H1 (cell line): ENCODE measurements around the gene MBD5. TPM values are rescaled to one million over a fixed set of nuclear protein-coding genes. Genes with fewer than 3 reads are reported as not detected.

Experiments used
- CTCF ChIA-PET: fragments of 300-600 bp; sonication (Branson Sonifier 250); formaldehyde crosslinking; loops from one replicate; lab custom pipeline; 2021; ENCODE audit not compliant: partially characterized antibody; lab: Charles Lee
- POLR2A ChIA-PET: fragments of 300-600 bp; sonication (Branson Sonifier 250); formaldehyde crosslinking; loops from one replicate; lab custom pipeline; 2021; ENCODE audit warnings: inconsistent platforms; ENCODE audit not compliant: partially characterized antibody; lab: Charles Lee
- DNase-seq, 2 experiments: peaks; one replicate each; pipeline versions ENCODE4 v3.0.0 to v3.0.0-alpha.2; 2010 to 2022; ENCODE audit warnings: low spot score in 2 of 2, low read depth in 1 of 2, mixed read lengths in 1 of 2
- FAIRE-seq: peaks from 2 replicates; lab custom pipeline; 2011; peaks lifted over from hg19 to GRCh38; lab: Jason Lieb, UNC
- H2AFZ ChIP-seq: 2 replicates; pipeline ENCODE4 v1.8.1; 2012; ENCODE audit warnings: low read length, inconsistent platforms
- H2AK5ac ChIP-seq: 2 replicates; pipeline ENCODE4 v1.6.1; 2013; ENCODE audit warnings: low read depth, low read length
- H2BK120ac ChIP-seq: replicated peaks from 2 replicates; pipeline ENCODE3; 2013; ENCODE audit warnings: low read depth, low read length, inconsistent platforms
- H2BK12ac ChIP-seq: 2 replicates; pipeline ENCODE4 v1.6.1; 2013; ENCODE audit warnings: low read depth, low read length
- H2BK15ac ChIP-seq: 2 replicates; pipeline ENCODE4 v1.6.1; 2013; ENCODE audit warnings: low read length
- H2BK20ac ChIP-seq: 2 replicates; pipeline ENCODE4 v1.6.1; 2013; ENCODE audit warnings: low read length
- H2BK5ac ChIP-seq: 2 replicates; pipeline ENCODE4 v1.6.1; 2013; ENCODE audit warnings: low read depth, low read length
- H3K14ac ChIP-seq: 2 replicates; pipeline ENCODE4 v1.6.1; 2013; ENCODE audit warnings: inconsistent platforms; ENCODE audit not compliant: insufficient read length
- H3K18ac ChIP-seq: 2 replicates; pipeline ENCODE4 v1.6.1; 2013; ENCODE audit warnings: low read length; ENCODE audit errors: extremely low read depth
- H3K23ac ChIP-seq: 2 replicates; pipeline ENCODE4 v1.6.1; 2013; ENCODE audit warnings: inconsistent platforms; ENCODE audit not compliant: insufficient read length
- H3K23me2 ChIP-seq: 2 replicates; pipeline ENCODE4 v1.6.1; 2013; ENCODE audit warnings: low read depth, low read length
- H3K27ac ChIP-seq: 2 replicates; pipeline ENCODE4 v1.6.1; 2011; ENCODE audit warnings: low read depth, low read length, inconsistent platforms
- H3K27me3 ChIP-seq, 4 experiments: replicated peaks in 1 of 4; 1 replicate in 1 of 4; 2 replicates in 3 of 4; pipeline versions ENCODE4 v1.6.1 to v1.8.1; 2011 to 2013; ENCODE audit warnings: low read length in 3 of 4, mild to moderate bottlenecking in 3 of 4, inconsistent platforms in 2 of 4, mixed read lengths in 2 of 4, moderate library complexity in 1 of 4; ENCODE audit not compliant: control insufficient read depth in 3 of 4, insufficient read depth in 3 of 4; ENCODE audit errors: extremely low read depth in 1 of 4
- H3K36me3 ChIP-seq, 4 experiments: 2 replicates each; pipeline versions ENCODE4 v1.6.1 to v1.8.1; 2011 to 2013; ENCODE audit warnings: mild to moderate bottlenecking in 4 of 4, low read length in 3 of 4, moderate library complexity in 2 of 4, control low read depth in 1 of 4, inconsistent platforms in 1 of 4; ENCODE audit not compliant: insufficient read depth in 4 of 4, control insufficient read depth in 2 of 4
- H3K4ac ChIP-seq: replicated peaks from 2 replicates; pipeline ENCODE3; 2013; ENCODE audit warnings: low read length, low read depth, mixed read lengths, inconsistent platforms; ENCODE audit not compliant: insufficient read length
- H3K4me1 ChIP-seq, 4 experiments: replicated peaks in 1 of 4; 1 replicate in 1 of 4; 2 replicates in 3 of 4; pipeline versions ENCODE4 v1.6.1 to v1.8.1; 2011 to 2013; ENCODE audit warnings: low read length in 3 of 4, inconsistent platforms in 2 of 4, mixed read lengths in 1 of 4; ENCODE audit not compliant: insufficient read depth in 4 of 4, control insufficient read depth in 3 of 4
- H3K4me2 ChIP-seq, 2 experiments: 2 replicates each; pipeline versions ENCODE4 v1.6.1 to v1.8.1; 2011 to 2013; ENCODE audit warnings: low read depth in 2 of 2, low read length in 2 of 2, control low read depth in 1 of 2, inconsistent platforms in 1 of 2, mild to moderate bottlenecking in 1 of 2; ENCODE audit not compliant: insufficient read depth in 1 of 2
- H3K4me3 ChIP-seq, 4 experiments: fragments of 200-600, 300-600 bp in 1 of 4; sonication (generic), shearing (Covaris generic), sonication (Bioruptor Twin) in 1 of 4; 2 replicates each; pipeline versions ENCODE4 v1.5.1 to v1.8.1; 2011 to 2016; ENCODE audit warnings: low read length in 4 of 4, low read depth in 3 of 4, control low read depth in 2 of 4, inconsistent platforms in 2 of 4, mild to moderate bottlenecking in 2 of 4, mixed read lengths in 1 of 4, moderate library complexity in 1 of 4; ENCODE audit not compliant: insufficient read depth in 2 of 4; ENCODE audit errors: extremely low read depth in 1 of 4
- H3K56ac ChIP-seq: replicated peaks from 2 replicates; pipeline ENCODE3; 2013; ENCODE audit warnings: low read depth, mild to moderate bottlenecking, mixed read lengths, low read length, inconsistent platforms; ENCODE audit not compliant: insufficient read length
- H3K79me1 ChIP-seq: 2 replicates; pipeline ENCODE4 v1.6.1; 2013; ENCODE audit warnings: low read depth, low read length, control low read depth
- H3K79me2 ChIP-seq, 2 experiments: 2 replicates each; pipeline versions ENCODE4 v1.6.1 to v1.8.1; 2012 to 2013; ENCODE audit warnings: low read length in 2 of 2, mild to moderate bottlenecking in 2 of 2, inconsistent platforms in 1 of 2; ENCODE audit not compliant: insufficient read depth in 2 of 2, control insufficient read depth in 1 of 2
- H3K9ac ChIP-seq, 4 experiments: replicated peaks in 1 of 4; 1 replicate in 1 of 4; 2 replicates in 3 of 4; pipeline versions ENCODE4 v1.6.1 to v1.8.1; 2011 to 2013; ENCODE audit warnings: low read depth in 3 of 4, low read length in 3 of 4, control low read depth in 2 of 4, mild to moderate bottlenecking in 2 of 4, moderate library complexity in 2 of 4, inconsistent platforms in 1 of 4; ENCODE audit errors: extremely low read depth in 1 of 4
- H3K9me3 ChIP-seq, 2 experiments: 2 replicates each; pipeline versions ENCODE4 v1.6.1 to v1.8.1; 2012 to 2013; ENCODE audit warnings: mild to moderate bottlenecking in 2 of 2, moderate library complexity in 2 of 2, control low read depth in 1 of 2, inconsistent platforms in 1 of 2, low read depth in 1 of 2, low read length in 1 of 2, mixed read lengths in 1 of 2; ENCODE audit not compliant: insufficient read depth in 2 of 2
- H4K20me1 ChIP-seq, 2 experiments: replicated peaks in 1 of 2; 2 replicates each; pipeline versions ENCODE3 to v1.8.1; 2011 to 2013; ENCODE audit warnings: inconsistent platforms in 2 of 2, low read length in 2 of 2, mild to moderate bottlenecking in 1 of 2; ENCODE audit not compliant: insufficient read depth in 2 of 2, control insufficient read depth in 1 of 2
- H4K5ac ChIP-seq: 2 replicates; pipeline ENCODE4 v1.6.1; 2013; ENCODE audit warnings: low read length, low read depth, mixed read lengths, inconsistent platforms; ENCODE audit not compliant: insufficient read length
- H4K8ac ChIP-seq: 2 replicates; pipeline ENCODE4 v1.8.0; 2013; ENCODE audit warnings: mild to moderate bottlenecking, moderate library complexity, low read length, inconsistent platforms; ENCODE audit not compliant: insufficient read depth; ENCODE audit errors: extremely low read depth
- H4K91ac ChIP-seq: replicated peaks from 2 replicates; pipeline ENCODE3; 2013; ENCODE audit warnings: low read length, mixed read lengths, inconsistent platforms; ENCODE audit not compliant: insufficient read length
- CREB1 ChIP-seq: IDR thresholded peaks from 2 replicates; pipeline ENCODE4 v1.6.1; 2012; ENCODE audit warnings: inconsistent platforms
- EZH2 ChIP-seq: fragments of 200-600 bp; sonication (generic); IDR thresholded peaks from 2 replicates; pipeline ENCODE4 v1.7.1; 2012; ENCODE audit warnings: low read depth, mild to moderate bottlenecking, moderate library complexity, low read length, inconsistent platforms; ENCODE audit not compliant: severe bottlenecking
- WGBS, 2 experiments: shearing (Covaris generic) in 1 of 2; methylation state at CpG; one replicate each; pipeline versions ENCODE4 v1.1.6 to v1.1.7; 2013 to 2015; ENCODE audit warnings: low lambda C conversion rate in 2 of 2, mixed read lengths in 2 of 2, inconsistent platforms in 1 of 2, low coverage in 1 of 2, missing lambda C conversion rate in 1 of 2; ENCODE audit not compliant: insufficient replicate concordance in 2 of 2, insufficient coverage in 1 of 2, insufficient read length in 1 of 2; ENCODE audit errors: extremely low coverage in 1 of 2, missing lambda C conversion rate in 1 of 2; 5-methylcytosine and 5-hydroxymethylcytosine counted together
- polyA plus RNA-seq, 7 experiments: library from polyadenylated mRNA; depleted of rRNA in 3 of 7; stranded (reverse) in 5 of 7; unstranded in 2 of 7; fragments of >200 nt in 5 of 7; fragments of 200-250 nt in 2 of 7; gene quantifications; 1 replicate in 5 of 7; 2 replicates in 1 of 7; 4 replicates in 1 of 7; pipeline versions ENCODE4 v1.2.1 to v1.2.3, GENCODE V29; 2011 to 2013; ENCODE audit warnings: missing spikeins in 2 of 7, mixed read lengths in 2 of 7
- total RNA-seq: library from RNA; stranded (reverse); fragmentation: NEBNext Ultra II Directional; extraction: Animal tissue kit (Norgen Biotek cat#: 25700); gene quantifications from 2 replicates; pipeline ENCODE4 v1.2.1, GENCODE V29; 2021

MBD5 gene
- total and polyA plus RNA-seq, 2 of the 8 experiments (the other 6 are each of a cell fraction or from before 2014, with no cell fraction given): 9.7 to 29.4 TPM

DNA sequence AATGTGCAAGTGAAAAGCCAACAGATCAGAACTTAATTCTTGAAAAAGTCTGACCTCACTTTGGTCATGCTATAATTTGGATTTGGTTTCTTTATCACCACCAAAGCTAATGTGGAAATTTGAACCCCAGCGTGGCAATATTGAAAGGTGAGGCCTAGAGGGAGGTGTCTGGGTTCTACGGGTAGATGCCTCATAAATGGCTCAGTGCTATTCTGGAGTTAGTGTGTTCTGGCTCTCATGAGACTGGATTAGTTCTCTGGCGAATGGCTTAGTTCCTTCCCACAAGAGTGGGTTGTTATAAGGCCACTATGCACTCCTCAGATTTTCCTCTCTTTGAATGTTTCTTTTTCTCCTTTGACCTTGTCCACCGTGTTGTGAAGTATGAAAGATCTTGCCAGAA is 22.7 kb upstream of the MBD5 start:
- H3K79me2 ChIP-seq: peaks cover 3 to 93% of the 10 kb centered on the region in 2 experiments
- H3K4me3 ChIP-seq: no peak overlapping the region
- FAIRE-seq (no peak), DNase-seq (no peak)
- no peak overlapping the region for H2BK5ac ChIP-seq
- peaks cover 0 to 7% (median 0%) of the 10 kb centered on the region in 4 experiments; a peak in 1 of 7 replicates for H3K4me1 ChIP-seq
- ChIA-PET POLR2A (interaction anchor here (0.6 kb wide), 1 partner anchor 23 kb away, joined by 3 read pairs; no protein-coding TSS in a partner anchor), CTCF (interaction anchor here (1.2 to 3.8 kb wide), 2 partner anchors 8 kb away, joined by 5 to 15 read pairs; no protein-coding TSS in a partner anchor)
- H4K20me1 ChIP-seq: no peaks in the 10 kb centered on the region
- no peaks in the 10 kb centered on the region for H3K23me2 ChIP-seq
- H4K8ac ChIP-seq: no peak overlapping the region
- H3K36me3 ChIP-seq: peaks cover 0 to 6% (median 2%) of the 10 kb centered on the region in 4 experiments; a peak in 3 of 8 replicates
- no peak overlapping the region for H2BK20ac ChIP-seq
- H3K4me2 ChIP-seq: no peak overlapping the region
- H2BK15ac ChIP-seq: no peak overlapping the region
- no peak overlapping the region for H3K9ac ChIP-seq
- no peak overlapping the region for H4K91ac ChIP-seq
- no peak overlapping the region for H3K18ac ChIP-seq
- H3K27ac ChIP-seq: no peak overlapping the region
- no peak overlapping the region for H3K14ac ChIP-seq
- 98% methylated on average over 4 of the region's 4 CpGs; no CpG with 5 or more reads in 1 of the 2 experiments for WGBS, 2 experiments
- H2AFZ ChIP-seq: no peak overlapping the region
- H3K4ac ChIP-seq: no peak overlapping the region
- H3K56ac ChIP-seq: no peak overlapping the region
- no peak overlapping the region for H2BK12ac ChIP-seq
- H3K79me1 ChIP-seq: peaks cover 5% of the 10 kb centered on the region; the same call in 1 of the 2 replicates
- H3K27me3 ChIP-seq: no peaks in the 10 kb centered on the region
- H3K9me3 ChIP-seq: peaks cover 0 to 7% of the 10 kb centered on the region in 2 experiments; a peak in 2 of 4 replicates
- no peak overlapping the region for H2BK120ac ChIP-seq
- H4K5ac ChIP-seq: no peak overlapping the region
- TF ChIP-seq CREB1 (no peak), EZH2 (no peak)
- no peak overlapping the region for H3K23ac ChIP-seq
- no peak overlapping the region for H2AK5ac ChIP-seq
